ENCODE data around the gene PER3.
"Not testable (repeated sequence)": the region's sequence is repeated elsewhere in the genome, so short reads cannot be mapped to it uniquely, and the experiment has no call there.

The PER3 gene

GRCh38 chr1:7780976-7781375 lies 3.1 kb upstream of the PER3 start:
- DNase-seq: no peak

- no peak for DNase-seq
Measured at GRCh38 chr1:7781501-7781900, 2.6 kb upstream of the PER3 start.

- no peak for DNase-seq
Measured at GRCh38 chr1:7781923-7782495, 2.1 kb upstream of the PER3 start.

- peak; percentile 69 for DNase-seq
Measured at GRCh38 chr1:7783178-7783711, 846 bp upstream of the PER3 start.

GRCh38 chr1:7784492-7785071 lies 491 bp downstream of the PER3 start:
- DNase-seq: peak; percentile 75

GRCh38 chr1:7785108-7785507 lies 1.0 kb downstream of the PER3 start:
- no peak for DNase-seq

- no peak for DNase-seq
Measured at GRCh38 chr1:7786795-7787194, 2.7 kb downstream of the PER3 start.

GRCh38 chr1:7789828-7790227 lies 5.7 kb downstream of the PER3 start:
- DNase-seq: no peak

GRCh38 chr1:7791027-7791426 lies 6.9 kb downstream of the PER3 start:
- not testable (repeated sequence) for DNase-seq

GRCh38 chr1:7795406-7795805 lies 11.3 kb downstream of the PER3 start:
- DNase-seq: no peak

- no peak for DNase-seq
Measured at GRCh38 chr1:7805460-7805859, 21.4 kb downstream of the PER3 start.

GRCh38 chr1:7808253-7808844 lies 24.3 kb downstream of the PER3 start:
- no peak for DNase-seq

- DNase-seq: no peak
Measured at GRCh38 chr1:7809742-7810141, 25.7 kb downstream of the PER3 start.

- no peak for DNase-seq
Measured at GRCh38 chr1:7810395-7810794, 26.3 kb downstream of the PER3 start.

- no peak for DNase-seq
Measured at GRCh38 chr1:7811476-7811875, 27.4 kb downstream of the PER3 start.

GRCh38 chr1:7813677-7814373 lies 29.7 kb downstream of the PER3 start:
- DNase-seq: no peak

- DNase-seq: no peak
Measured at GRCh38 chr1:7821282-7821681, 37.2 kb downstream of the PER3 start.

- DNase-seq: no peak
Measured at GRCh38 chr1:7824701-7825100, 40.6 kb downstream of the PER3 start.

- no peak for DNase-seq
Measured at GRCh38 chr1:7826363-7826762, 42.3 kb downstream of the PER3 start.

- DNase-seq: peak; percentile 16
Measured at GRCh38 chr1:7827126-7827955, 43.2 kb downstream of the PER3 start.

GRCh38 chr1:7831458-7831857 lies 47.4 kb downstream of the PER3 start:
- no peak for DNase-seq

- DNase-seq: no peak
Measured at GRCh38 chr1:7833035-7833434, 48.9 kb downstream of the PER3 start.

- peak; percentile 1 for DNase-seq
Measured at GRCh38 chr1:7838714-7839113, 54.6 kb downstream of the PER3 start.

Data from eye (tissue), 1 donor.